Measurements from ENCODE around the gene L3MBTL4.
"Not testable (repeated sequence)": the region's sequence is repeated elsewhere in the genome, so short reads cannot be mapped to it uniquely, and the experiment has no call there.

L3MBTL4 gene

GRCh38 chr18:6079406-6079805, 335.3 kb downstream of the L3MBTL4 start:
- no peak for DNase-seq

- no peak for DNase-seq
These were observed 335.8 kb downstream of the L3MBTL4 start for GRCh38 chr18:6078877-6079276.

GRCh38 chr18:6072423-6072822, 342.3 kb downstream of the L3MBTL4 start:
- not testable (repeated sequence) for DNase-seq

- no peak for DNase-seq
These were observed 345.2 kb downstream of the L3MBTL4 start for GRCh38 chr18:6069539-6069938.

- DNase-seq: no peak
These were observed 345.6 kb downstream of the L3MBTL4 start for GRCh38 chr18:6069103-6069502.

GRCh38 chr18:6060149-6060548, 354.6 kb downstream of the L3MBTL4 start:
- no peak for DNase-seq

GRCh38 chr18:6059551-6059950, 355.2 kb downstream of the L3MBTL4 start:
- no peak for DNase-seq

GRCh38 chr18:6058941-6059340, 355.8 kb downstream of the L3MBTL4 start:
- DNase-seq: no peak

- no peak for DNase-seq
These were observed 357.1 kb downstream of the L3MBTL4 start for GRCh38 chr18:6057604-6058003.

- DNase-seq: no peak
These were observed 358.4 kb downstream of the L3MBTL4 start for GRCh38 chr18:6056171-6056910.

- DNase-seq: no peak
These were observed 359.0 kb downstream of the L3MBTL4 start for GRCh38 chr18:6055711-6056110.

- no peak for DNase-seq
These were observed 360.4 kb downstream of the L3MBTL4 start for GRCh38 chr18:6054256-6054842.

GRCh38 chr18:6052449-6052913, 362.2 kb downstream of the L3MBTL4 start:
- DNase-seq: no peak

- not testable (repeated sequence) for DNase-seq
These were observed 367.1 kb downstream of the L3MBTL4 start for GRCh38 chr18:6047596-6047995.

GRCh38 chr18:6044773-6045172, 369.9 kb downstream of the L3MBTL4 start:
- DNase-seq: no peak

GRCh38 chr18:6044319-6044718, 370.4 kb downstream of the L3MBTL4 start:
- DNase-seq: no peak

GRCh38 chr18:6039055-6039454, 375.7 kb downstream of the L3MBTL4 start:
- DNase-seq: no peak

- no peak for DNase-seq
These were observed 383.3 kb downstream of the L3MBTL4 start for GRCh38 chr18:6031442-6031841.

- no peak for DNase-seq
These were observed 383.7 kb downstream of the L3MBTL4 start for GRCh38 chr18:6031002-6031401.

- DNase-seq: no peak
These were observed 389.9 kb downstream of the L3MBTL4 start for GRCh38 chr18:6024745-6025248.

- DNase-seq: no peak
These were observed 391.2 kb downstream of the L3MBTL4 start for GRCh38 chr18:6023551-6023950.

GRCh38 chr18:6022845-6023244, 391.9 kb downstream of the L3MBTL4 start:
- no peak for DNase-seq

- no peak for DNase-seq
These were observed 392.7 kb downstream of the L3MBTL4 start for GRCh38 chr18:6022074-6022444.

GRCh38 chr18:6021306-6022073, 393.2 kb downstream of the L3MBTL4 start:
- DNase-seq: no peak

Data from NCI-H446 (cell line).